Peyer's patch (tissue), 4 donors: ENCODE data around the gene DNASE2. TPM values are rescaled to one million over a fixed set of nuclear protein-coding genes. Genes with fewer than 3 reads are reported as not detected.
A peak's percentile ranks its signal among the peaks of the same experiment; 100 is the strongest.
"Not testable (repeated sequence)": the region's sequence is repeated elsewhere in the genome, so short reads cannot be mapped to it uniquely, and the experiment has no call there.

Experiments
- DNase-seq, 3 donors: peaks; one replicate each; pipeline ENCODE4 v3.0.0-alpha.2; 2017 to 2019
- H3K27ac ChIP-seq, 4 donors: fragments of 200-600 bp; sonication (generic); one replicate each; pipeline ENCODE4 v1.5.1; 2016 to 2019
- H3K27me3 ChIP-seq, 2 donors: fragments of 200-600 bp; sonication (generic); one replicate each; pipeline ENCODE4 v1.5.1; 2019
- H3K36me3 ChIP-seq, 3 donors: fragments of 200-600 bp; sonication (generic); one replicate each; pipeline ENCODE4 v1.5.1; 2016 to 2019
- H3K4me1 ChIP-seq, 4 donors: fragments of 200-600 bp; sonication (generic); one replicate each; pipeline ENCODE4 v1.5.1; 2016 to 2019
- H3K4me3 ChIP-seq, 4 donors: fragments of 200-600 bp; sonication (generic); 1 replicate in 3 of 4; 2 replicates in 1 of 4; pipeline ENCODE4 v1.5.1; 2016 to 2019; ENCODE audit warnings: mild to moderate bottlenecking in 1 of 4
- H3K9me3 ChIP-seq, 4 donors: fragments of 200-600 bp; sonication (generic); one replicate each; pipeline ENCODE4 v1.5.1; 2016 to 2019; ENCODE audit warnings: mild to moderate bottlenecking in 1 of 4
- POLR2A ChIP-seq, 2 donors: fragments of 450-650 bp; IDR thresholded peaks; one replicate each; pipeline ENCODE4 v1.5.1; 2017; ENCODE audit warnings: antibody characterized with exemption in 2 of 2, mild to moderate bottlenecking in 2 of 2, moderate library complexity in 2 of 2
- total RNA-seq, 4 donors: library from RNA; depleted of rRNA; stranded (reverse); fragments of >200 nt; gene quantifications; one replicate each; pipeline ENCODE4 v1.1.0, GENCODE V29; 2016
- TF ChIP-seq, protein P1 (sequence below), 6 experiments: fragments of 450-650 bp in 4 of 6; fragments of 200-600 bp in 2 of 6; sonication (generic) in 1 of 6; IDR thresholded peaks; one replicate each; pipeline ENCODE4 v1.5.1; 2017 to 2019; ENCODE audit warnings: antibody characterized with exemption in 6 of 6, mild to moderate bottlenecking in 3 of 6, moderate library complexity in 1 of 6

The DNASE2 gene
- total RNA-seq, 4 donors from 2014 or later, result 8.9 to 16.5 (median 9.4) TPM

DNA sequence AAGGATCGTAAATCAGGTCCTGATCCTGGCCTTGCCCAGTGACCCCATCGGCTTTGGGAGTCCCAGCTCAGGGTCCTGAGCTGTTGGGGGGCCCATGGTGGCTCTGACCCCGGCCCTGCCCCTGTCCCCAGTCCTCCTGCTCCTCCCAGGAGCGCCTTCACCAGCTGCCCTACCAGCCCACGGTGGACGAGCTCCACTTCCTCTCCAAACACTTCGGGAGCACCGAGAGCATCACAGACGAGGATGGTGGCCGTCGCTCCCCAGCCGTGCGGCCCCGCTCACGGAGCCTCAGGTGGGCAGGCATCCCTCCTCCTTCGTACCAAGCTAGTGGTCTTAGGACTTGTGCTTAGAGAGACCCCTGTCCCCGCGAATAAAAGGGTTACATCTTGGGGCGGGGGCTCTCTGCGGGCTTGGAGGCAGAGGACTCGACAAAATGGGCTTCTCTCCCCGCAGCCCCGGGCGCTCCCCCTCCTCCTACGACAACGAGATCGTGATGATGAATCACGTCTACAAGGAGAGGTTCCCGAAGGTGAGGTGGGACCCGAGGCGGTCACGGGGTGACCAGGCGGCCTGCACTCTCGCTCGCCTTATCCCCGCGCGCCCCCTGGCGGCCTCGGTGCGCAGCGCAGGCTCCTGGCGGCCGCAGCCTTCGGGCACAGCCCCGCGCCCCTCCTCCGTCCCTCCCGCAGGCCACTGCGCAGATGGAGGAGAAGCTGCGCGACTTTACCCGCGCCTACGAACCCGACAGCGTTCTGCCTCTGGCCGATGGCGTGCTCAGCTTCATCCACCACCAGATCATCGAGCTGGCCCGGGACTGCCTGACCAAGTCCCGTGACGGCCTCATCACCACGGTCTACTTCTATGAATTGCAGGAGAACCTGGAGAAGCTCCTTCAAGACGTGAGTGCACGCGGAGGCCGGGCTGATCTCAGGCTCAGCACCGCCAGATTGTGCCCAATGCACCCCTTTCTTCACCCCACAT is 33.8 kb downstream of the DNASE2 start:
- no peaks in the 10 kb centered on the region for H3K36me3 ChIP-seq
- peak overlapping the region in 3 of 4 donors; percentile 10 to 37 (median 34) for H3K4me3 ChIP-seq
- H3K27ac ChIP-seq, result no peak overlapping the region
- TF ChIP-seq, protein P1, sequence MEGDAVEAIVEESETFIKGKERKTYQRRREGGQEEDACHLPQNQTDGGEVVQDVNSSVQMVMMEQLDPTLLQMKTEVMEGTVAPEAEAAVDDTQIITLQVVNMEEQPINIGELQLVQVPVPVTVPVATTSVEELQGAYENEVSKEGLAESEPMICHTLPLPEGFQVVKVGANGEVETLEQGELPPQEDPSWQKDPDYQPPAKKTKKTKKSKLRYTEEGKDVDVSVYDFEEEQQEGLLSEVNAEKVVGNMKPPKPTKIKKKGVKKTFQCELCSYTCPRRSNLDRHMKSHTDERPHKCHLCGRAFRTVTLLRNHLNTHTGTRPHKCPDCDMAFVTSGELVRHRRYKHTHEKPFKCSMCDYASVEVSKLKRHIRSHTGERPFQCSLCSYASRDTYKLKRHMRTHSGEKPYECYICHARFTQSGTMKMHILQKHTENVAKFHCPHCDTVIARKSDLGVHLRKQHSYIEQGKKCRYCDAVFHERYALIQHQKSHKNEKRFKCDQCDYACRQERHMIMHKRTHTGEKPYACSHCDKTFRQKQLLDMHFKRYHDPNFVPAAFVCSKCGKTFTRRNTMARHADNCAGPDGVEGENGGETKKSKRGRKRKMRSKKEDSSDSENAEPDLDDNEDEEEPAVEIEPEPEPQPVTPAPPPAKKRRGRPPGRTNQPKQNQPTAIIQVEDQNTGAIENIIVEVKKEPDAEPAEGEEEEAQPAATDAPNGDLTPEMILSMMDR (IDR thresholded peaks at IDR 0.05), result peak; percentile 96 to 99 (median 99)
- TF ChIP-seq POLR2A (IDR thresholded peaks at IDR 0.05), result no peak
- DNase-seq, result peak; percentile 79 to 93 (median 90)
- H3K9me3 ChIP-seq, result no peaks in the 10 kb centered on the region
- H3K27me3 ChIP-seq, result no peaks in the 10 kb centered on the region
- H3K4me1 ChIP-seq, result peaks cover 0 to 10% (median 4%) of the 10 kb centered on the region in 4 donors

DNA sequence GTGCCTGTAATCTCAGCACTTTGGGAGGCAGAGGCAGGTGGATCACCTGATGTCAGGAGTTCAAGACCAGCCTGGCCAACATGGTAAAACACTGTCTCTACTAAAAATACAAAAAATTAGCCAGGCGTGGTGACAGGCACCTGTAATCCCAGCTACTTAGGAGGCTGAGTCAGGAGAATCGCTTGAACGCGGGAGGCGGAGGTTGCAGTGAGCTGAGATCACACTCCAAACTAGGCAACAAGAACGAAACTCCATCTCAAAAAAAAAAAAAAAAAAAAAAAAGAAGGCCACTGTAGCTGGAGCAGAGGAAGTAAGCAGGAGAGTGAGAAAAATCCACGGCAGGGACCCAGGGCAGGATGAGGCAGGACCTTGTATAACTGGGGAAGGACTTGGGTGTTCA is 34.6 kb downstream of the DNASE2 start:
- not testable (repeated sequence) for H3K4me1 ChIP-seq, H3K9me3 ChIP-seq, DNase-seq, H3K27me3 ChIP-seq, H3K36me3 ChIP-seq, H3K27ac ChIP-seq, H3K4me3 ChIP-seq

DNA sequence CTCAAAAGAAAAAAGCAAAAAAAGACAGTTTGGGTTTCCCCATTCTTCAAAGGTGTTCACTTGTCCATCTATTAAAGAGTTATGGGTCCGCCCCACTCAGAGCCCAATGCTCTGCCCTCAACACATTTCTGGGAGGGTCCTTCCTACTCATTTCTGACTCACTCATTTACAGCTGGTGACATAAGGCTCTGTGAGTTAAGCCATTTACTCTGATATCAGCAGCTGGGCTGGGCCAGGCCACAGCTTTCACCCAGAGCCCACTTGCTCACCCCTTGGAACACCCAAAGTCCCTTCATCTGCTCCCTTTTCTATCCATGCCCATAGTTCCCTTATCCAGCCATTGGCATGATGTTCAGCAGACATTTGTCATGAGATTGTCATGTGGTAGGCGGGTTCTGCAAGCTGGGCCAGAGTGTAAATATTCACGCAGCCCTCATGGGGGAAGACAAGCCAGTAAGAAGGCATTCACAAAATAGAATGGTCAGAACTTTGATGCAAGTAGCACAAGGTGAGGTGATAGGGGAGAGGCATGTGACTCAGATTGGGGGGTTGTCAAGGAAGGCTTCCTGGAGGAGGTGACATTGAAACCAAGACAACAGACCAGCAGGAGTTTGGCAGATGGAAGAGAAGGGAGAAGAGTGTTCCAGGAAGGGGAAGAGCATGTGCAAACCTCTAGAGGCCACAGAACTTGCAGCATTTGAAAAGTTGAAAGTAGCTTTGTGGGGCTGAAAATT is 37.1 kb downstream of the DNASE2 start:
- Histone ChIP-seq H3K4me3 (no peak overlapping the region), H3K36me3 (no peaks in the 10 kb centered on the region), H3K27ac (no peak overlapping the region), H3K9me3 (no peaks in the 10 kb centered on the region), H3K4me1 (peaks cover 0 to 17% (median 6%) of the 10 kb centered on the region in 4 donors), H3K27me3 (peaks cover 0 to 18% of the 10 kb centered on the region in 2 donors)
- no peak for DNase-seq
- TF ChIP-seq, protein P1 (IDR thresholded peaks at IDR 0.05), result no peak
- TF ChIP-seq POLR2A (IDR thresholded peaks at IDR 0.05), result no peak

DNA sequence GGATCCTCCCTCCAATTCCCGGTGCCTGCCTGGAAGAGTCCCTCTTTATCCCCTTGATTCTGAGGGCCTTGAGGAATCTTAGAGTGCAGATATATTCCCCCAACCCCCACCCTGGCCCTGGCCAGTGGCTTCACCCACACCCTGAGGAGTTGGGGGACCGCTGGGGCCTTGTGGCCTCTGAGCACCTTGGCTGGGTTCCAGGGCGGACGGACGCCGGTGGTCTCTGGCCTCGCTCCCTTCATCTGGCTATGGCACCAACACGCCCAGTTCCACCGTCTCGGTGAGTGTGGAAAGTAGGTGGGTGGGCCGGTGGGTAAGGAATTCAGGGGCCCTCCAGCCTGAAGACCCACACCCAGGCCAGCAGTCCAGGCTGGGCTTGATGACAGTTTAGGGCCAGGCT is 37.9 kb downstream of the DNASE2 start:
- TF ChIP-seq POLR2A (IDR thresholded peaks at IDR 0.05), result no peak
- TF ChIP-seq, protein P1 (IDR thresholded peaks at IDR 0.05), result no peak
- Histone ChIP-seq H3K27ac (no peak overlapping the region), H3K36me3 (no peaks in the 10 kb centered on the region), H3K4me3 (no peak overlapping the region), H3K9me3 (no peaks in the 10 kb centered on the region), H3K27me3 (peaks cover 0 to 26% of the 10 kb centered on the region in 2 donors), H3K4me1 (peaks cover 0 to 24% (median 14%) of the 10 kb centered on the region in 4 donors)
- DNase-seq, result no peak

DNA sequence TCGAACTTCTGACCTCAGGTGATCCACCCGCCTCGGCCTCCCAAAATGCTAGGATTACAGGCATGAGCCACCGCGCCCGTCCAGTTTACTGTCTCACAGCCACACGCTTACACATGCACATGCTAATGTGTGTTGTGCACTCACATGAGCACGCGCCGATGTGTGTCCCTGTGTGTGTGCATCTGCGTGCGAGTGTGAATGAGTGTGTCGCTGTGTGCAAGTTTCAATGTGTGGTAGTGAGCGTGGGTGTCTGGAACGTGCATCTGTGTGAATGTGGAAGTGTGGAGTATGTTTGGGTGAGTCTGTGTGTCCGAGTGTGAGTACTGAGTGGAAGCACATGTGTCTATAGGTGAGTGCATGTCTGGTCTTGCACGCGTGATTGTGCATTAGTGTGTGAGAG is 38.7 kb downstream of the DNASE2 start:
- no peak overlapping the region for H3K4me3 ChIP-seq
- H3K36me3 ChIP-seq, result no peaks in the 10 kb centered on the region
- TF ChIP-seq, protein P1 (IDR thresholded peaks at IDR 0.05), result no peak
- no peak for TF ChIP-seq POLR2A (IDR thresholded peaks at IDR 0.05)
- H3K27me3 ChIP-seq, result peaks cover 0 to 26% of the 10 kb centered on the region in 2 donors
- no peak for DNase-seq
- H3K27ac ChIP-seq, result no peak overlapping the region
- H3K4me1 ChIP-seq, result peaks cover 0 to 23% (median 13%) of the 10 kb centered on the region in 4 donors
- H3K9me3 ChIP-seq, result no peaks in the 10 kb centered on the region
